Esophagus squamous epithelium (tissue), 5 donors: ENCODE data around the gene CUTC. TPM values are rescaled to one million over a fixed set of nuclear protein-coding genes. Genes with fewer than 3 reads are reported as not detected.
"Not testable (repeated sequence)": the region's sequence is repeated elsewhere in the genome, so short reads cannot be mapped to it uniquely, and the experiment has no call there.

Experiments
- DNase-seq: peaks from one replicate; lab custom pipeline; 2025; lab: John Stamatoyannopoulos, UW
- H3K27ac ChIP-seq, 4 donors: fragments of 200-600 bp; sonication (generic); one replicate each; pipeline ENCODE4 v1.5.1; 2016 to 2019; ENCODE audit warnings: mild to moderate bottlenecking in 1 of 4
- H3K27me3 ChIP-seq, 4 donors: fragments of 200-600 bp; sonication (generic); 1 replicate in 3 of 4; 2 replicates in 1 of 4; pipeline versions ENCODE4 v1.5.1 to v1.6.0; 2017 to 2021; ENCODE audit warnings: antibody characterized with exemption in 1 of 4
- H3K36me3 ChIP-seq, 3 donors: fragments of 200-600 bp; sonication (generic); one replicate each; pipeline ENCODE4 v1.5.1; 2016 to 2019
- H3K4me1 ChIP-seq, 3 donors: fragments of 200-600 bp; sonication (generic); one replicate each; pipeline ENCODE4 v1.5.1; 2017 to 2019
- H3K4me3 ChIP-seq, 4 donors: fragments of 200-600 bp; sonication (generic); 1 replicate in 3 of 4; 2 replicates in 1 of 4; pipeline ENCODE4 v1.5.1; 2016 to 2019; ENCODE audit warnings: mild to moderate bottlenecking in 2 of 4, moderate library complexity in 1 of 4
- H3K9me3 ChIP-seq, 3 donors: fragments of 200-600 bp; sonication (generic); one replicate each; pipeline ENCODE4 v1.5.1; 2016 to 2019
- CTCF ChIP-seq, 6 experiments: fragments of 450-650 bp in 4 of 6; fragments of 200-600 bp in 2 of 6; sonication (generic) in 2 of 6; IDR thresholded peaks; one replicate each; pipeline ENCODE4 v1.5.1; 2016 to 2019; ENCODE audit warnings: antibody characterized with exemption in 6 of 6, mild to moderate bottlenecking in 4 of 6, moderate library complexity in 4 of 6
- POLR2A ChIP-seq, 4 donors: fragments of 450-650 bp; IDR thresholded peaks; one replicate each; pipeline ENCODE4 v1.6.1; 2017; ENCODE audit warnings: antibody characterized with exemption in 4 of 4, mild to moderate bottlenecking in 4 of 4, moderate library complexity in 3 of 4
- WGBS, 2 donors: methylation state at CpG; one replicate each; pipeline ENCODE4 v1.1.5; 2018; 5-methylcytosine and 5-hydroxymethylcytosine counted together
- intact Hi-C: fragments of 100-400 bp; cut with DNase I; formaldehyde crosslinking; loops from one replicate; pipeline ENCODE4 v1.15.0; 2022
- total RNA-seq, 4 donors: library from RNA; depleted of rRNA; stranded (reverse); fragments of >200 nt; gene quantifications; one replicate each; pipeline ENCODE4 v1.1.0, GENCODE V29; 2016
- donor health status: DM: yes; HTN: yes; CAD: no.

Gene CUTC
- total RNA-seq, 4 donors from 2014 or later, result 6.7 to 29.0 (median 18.9) TPM

- H3K4me1 ChIP-seq, result peaks cover 20 to 76% (median 27%) of the 10 kb centered on the region in 3 donors
- H3K27ac ChIP-seq, result peak overlapping the region; percentile 93 to 97 (median 96)
- intact Hi-C loops, result no loop called here
- peak overlapping the region; percentile 70 to 96 (median 86) for H3K4me3 ChIP-seq
- H3K27me3 ChIP-seq, result no peaks in the 10 kb centered on the region
- DNase-seq, result no peak
- H3K36me3 ChIP-seq, result peaks cover 0 to 33% (median 6%) of the 10 kb centered on the region in 3 donors
- WGBS, 2 donors, result 2 to 5% methylated on average over 14 of the region's 16 CpGs
- H3K9me3 ChIP-seq, result no peaks in the 10 kb centered on the region
- TF ChIP-seq POLR2A (IDR thresholded peaks at IDR 0.05) (no peak), CTCF (IDR thresholded peaks at IDR 0.05) (peak in 1 of 6 experiments; percentile 35)
Measured at GRCh38 chr10:99731306-99732032, 565 bp upstream of the CUTC start.

GRCh38 chr10:99733366-99733765, 1.3 kb downstream of the CUTC start:
- Histone ChIP-seq H3K4me1 (peaks cover 20 to 57% (median 21%) of the 10 kb centered on the region in 3 donors), H3K27ac (no peak overlapping the region), H3K4me3 (peak overlapping the region; percentile 70 to 96 (median 86)), H3K36me3 (peaks cover 0 to 34% (median 0%) of the 10 kb centered on the region in 3 donors), H3K9me3 (no peaks in the 10 kb centered on the region), H3K27me3 (no peaks in the 10 kb centered on the region)
- no peak for TF ChIP-seq POLR2A (IDR thresholded peaks at IDR 0.05)
- no peak for TF ChIP-seq CTCF (IDR thresholded peaks at IDR 0.05)
- intact Hi-C loops, result no loop called here
- 76 to 78% methylated on average over 8 of the region's 8 CpGs for WGBS, 2 donors
- DNase-seq, result no peak

GRCh38 chr10:99734111-99734510, 2.1 kb downstream of the CUTC start:
- H3K9me3 ChIP-seq, H3K27me3 ChIP-seq, H3K27ac ChIP-seq, DNase-seq, H3K4me3 ChIP-seq, intact Hi-C loops: not testable (repeated sequence)
- Histone ChIP-seq H3K36me3 (peaks cover 0 to 34% (median 0%) of the 10 kb centered on the region in 3 donors), H3K4me1 (peaks cover 20 to 54% (median 21%) of the 10 kb centered on the region in 3 donors)
- WGBS, 2 donors, result 93 to 96% methylated on average over 5 to 10 of the region's 10 CpGs

GRCh38 chr10:99740260-99740659, 8.2 kb downstream of the CUTC start:
- peaks cover 0 to 17% (median 4%) of the 10 kb centered on the region in 3 donors for H3K4me1 ChIP-seq
- no peak for TF ChIP-seq CTCF (IDR thresholded peaks at IDR 0.05)
- TF ChIP-seq POLR2A (IDR thresholded peaks at IDR 0.05), result no peak
- WGBS, 2 donors, result 94 to 100% methylated on average over 2 of the region's 2 CpGs
- no peak for DNase-seq
- peaks cover 0 to 20% (median 7%) of the 10 kb centered on the region in 3 donors for H3K9me3 ChIP-seq
- no peak overlapping the region for H3K27ac ChIP-seq
- H3K36me3 ChIP-seq, result peaks cover 16 to 95% (median 17%) of the 10 kb centered on the region in 3 donors
- no peak overlapping the region for H3K4me3 ChIP-seq
- no peaks in the 10 kb centered on the region for H3K27me3 ChIP-seq
- intact Hi-C loops, result no loop called here

GRCh38 chr10:99740933-99741559, 9.0 kb downstream of the CUTC start:
- H3K36me3 ChIP-seq, result peaks cover 16 to 100% (median 17%) of the 10 kb centered on the region in 3 donors
- peaks cover 0 to 20% (median 7%) of the 10 kb centered on the region in 3 donors for H3K9me3 ChIP-seq
- no peaks in the 10 kb centered on the region for H3K27me3 ChIP-seq
- no peak overlapping the region for H3K4me3 ChIP-seq
- TF ChIP-seq POLR2A (IDR thresholded peaks at IDR 0.05) (no peak), CTCF (IDR thresholded peaks at IDR 0.05) (no peak)
- no peak for DNase-seq
- peaks cover 0 to 14% (median 0%) of the 10 kb centered on the region in 3 donors for H3K4me1 ChIP-seq
- 86 to 88% methylated on average over 3 of the region's 3 CpGs for whole genome bisulfite sequencing, 2 donors
- H3K27ac ChIP-seq, result no peak overlapping the region
- intact Hi-C loops, result no loop called here
